GM19238 (cell line): Measurements from ENCODE around the gene KISS1R.
"Not testable (repeated sequence)": the region's sequence is repeated elsewhere in the genome, so short reads cannot be mapped to it uniquely, and the experiment has no call there.

ENCODE experiments used
- DNase-seq: peaks from one replicate; pipeline ENCODE4 v3.0.0; 2011; ENCODE audit warnings: low spot score; ENCODE audit not compliant: insufficient read length

KISS1R gene

GRCh38 chr19:952049-952679, 35.0 kb downstream of the KISS1R start:
- DNase-seq = no peak

GRCh38 chr19:952680-953444, 35.7 kb downstream of the KISS1R start:
- DNase-seq = no peak

- DNase-seq = no peak
Observed at GRCh38 chr19:953445-954271, 36.5 kb downstream of the KISS1R start.

- DNase-seq = no peak
Observed at GRCh38 chr19:954272-954671, 37.1 kb downstream of the KISS1R start.

GRCh38 chr19:954672-955494, 37.8 kb downstream of the KISS1R start:
- DNase-seq = no peak

- no peak for DNase-seq
Observed at GRCh38 chr19:955803-956765, 39.0 kb downstream of the KISS1R start.

- DNase-seq = no peak
Observed at GRCh38 chr19:956766-957440, 39.8 kb downstream of the KISS1R start.

- not testable (repeated sequence) for DNase-seq
Observed at GRCh38 chr19:957578-957977, 40.4 kb downstream of the KISS1R start.

GRCh38 chr19:958967-959855, 42.1 kb downstream of the KISS1R start:
- no peak for DNase-seq

GRCh38 chr19:960020-960419, 42.9 kb downstream of the KISS1R start:
- no peak for DNase-seq

GRCh38 chr19:960601-960938, 43.4 kb downstream of the KISS1R start:
- no peak for DNase-seq

GRCh38 chr19:961866-962620, 44.9 kb downstream of the KISS1R start:
- DNase-seq = no peak

GRCh38 chr19:962683-963400, 45.7 kb downstream of the KISS1R start:
- no peak for DNase-seq

- no peak for DNase-seq
Observed at GRCh38 chr19:963486-963951, 46.4 kb downstream of the KISS1R start.

GRCh38 chr19:964116-964520, 47.0 kb downstream of the KISS1R start:
- DNase-seq = no peak

- DNase-seq = no peak
Observed at GRCh38 chr19:964761-965694, 47.9 kb downstream of the KISS1R start.
